HG03064 (cell line): ENCODE results near the gene IRF8.

Experiments used
- ATAC-seq: cut with Tn5 transposase; IDR thresholded peaks from one replicate; pipeline ENCODE4 v1.9.1; 2021; ENCODE audit warnings: low read depth; ENCODE audit not compliant: unreplicated experiment

Gene IRF8

DNA sequence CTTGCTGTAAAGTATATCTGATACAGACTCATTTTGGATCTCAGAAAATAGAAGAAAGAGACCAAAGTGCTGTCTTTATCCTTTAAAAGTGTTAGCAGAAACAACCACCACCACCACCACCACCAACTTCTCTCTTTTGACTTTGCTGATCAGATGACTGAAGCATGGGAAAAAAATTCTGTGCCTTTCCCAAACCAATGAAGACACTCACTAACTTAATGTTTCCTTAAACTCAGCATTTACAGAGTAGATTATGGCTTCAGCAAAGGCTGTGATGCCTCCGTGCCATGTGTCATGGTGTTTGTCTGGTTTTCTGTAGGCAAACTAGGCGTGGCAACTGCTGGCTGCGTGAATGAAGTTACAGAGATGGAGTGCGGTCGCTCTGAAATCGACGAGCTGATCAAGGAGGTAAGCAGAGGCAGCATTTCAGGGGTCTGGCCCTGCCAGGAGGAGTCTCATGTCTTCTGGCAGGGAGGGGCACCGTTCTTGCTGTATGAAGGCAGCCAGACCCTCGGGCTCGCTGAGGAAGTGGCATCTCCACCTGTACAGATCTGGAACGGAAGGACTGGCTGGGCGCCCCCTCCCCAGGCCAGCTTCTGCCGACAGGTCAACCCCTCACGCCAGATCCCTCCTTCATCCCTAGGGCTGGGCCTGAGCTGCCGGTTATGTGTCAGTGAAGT is 12.4 kb downstream of the IRF8 start:
- ATAC-seq: no peak

DNA sequence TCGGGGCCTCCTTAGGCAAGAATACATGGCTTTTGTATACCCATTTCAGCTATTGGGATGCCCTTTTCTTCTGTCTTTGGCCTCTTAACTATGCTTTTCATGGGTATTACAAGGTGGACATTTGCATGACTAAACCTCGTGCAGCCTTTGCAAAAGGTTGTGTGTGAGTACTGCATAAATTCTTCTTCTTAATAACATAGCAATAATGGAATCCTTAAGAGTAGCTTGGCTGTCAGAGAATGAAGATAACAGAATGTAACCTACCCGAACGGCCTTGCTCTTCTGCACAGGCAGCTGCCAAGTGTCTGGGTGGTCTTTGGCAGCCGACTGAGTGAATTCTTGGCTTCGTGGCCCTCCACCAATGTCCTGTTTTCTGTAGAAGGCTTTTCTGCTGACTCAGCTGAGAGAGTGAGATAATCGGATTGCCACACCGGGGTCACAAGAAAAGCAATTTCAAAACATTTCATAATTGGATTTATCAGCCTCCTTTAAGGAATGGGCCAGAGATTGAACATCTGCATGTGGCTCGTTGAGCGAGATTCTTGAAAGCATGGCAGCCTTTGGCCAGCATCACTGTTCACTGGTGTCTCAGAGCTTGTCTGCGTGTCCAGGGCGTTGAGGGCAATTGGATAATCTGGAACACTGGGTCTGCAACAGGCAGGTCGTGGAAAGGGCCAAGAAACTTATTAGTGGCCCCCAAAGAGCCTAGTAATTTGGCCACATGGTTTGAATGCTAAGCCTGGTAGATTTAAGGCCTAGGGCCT is 13.4 kb downstream of the IRF8 start:
- ATAC-seq: no peak

DNA sequence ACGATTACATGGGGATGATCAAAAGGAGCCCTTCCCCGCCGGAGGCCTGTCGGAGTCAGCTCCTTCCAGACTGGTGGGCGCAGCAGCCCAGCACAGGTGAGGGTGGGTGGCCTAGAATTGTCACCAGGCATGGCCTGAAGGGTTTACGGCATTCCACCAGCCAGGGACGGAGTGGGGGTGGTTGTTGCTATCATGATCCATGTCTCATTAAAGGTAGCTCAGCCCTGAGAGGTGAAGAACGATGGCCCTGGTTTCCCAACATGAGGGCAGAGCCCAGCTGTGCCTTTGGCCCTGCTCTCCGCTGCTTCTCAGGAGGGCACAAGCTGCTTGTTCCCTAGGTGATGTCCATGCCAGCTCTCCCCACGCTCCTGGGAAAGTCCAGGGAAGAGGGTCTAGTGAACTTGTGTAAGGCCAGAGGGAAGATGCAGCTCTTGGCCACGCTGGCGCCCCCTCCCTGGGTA is 14.2 kb downstream of the IRF8 start:
- no peak for ATAC-seq

DNA sequence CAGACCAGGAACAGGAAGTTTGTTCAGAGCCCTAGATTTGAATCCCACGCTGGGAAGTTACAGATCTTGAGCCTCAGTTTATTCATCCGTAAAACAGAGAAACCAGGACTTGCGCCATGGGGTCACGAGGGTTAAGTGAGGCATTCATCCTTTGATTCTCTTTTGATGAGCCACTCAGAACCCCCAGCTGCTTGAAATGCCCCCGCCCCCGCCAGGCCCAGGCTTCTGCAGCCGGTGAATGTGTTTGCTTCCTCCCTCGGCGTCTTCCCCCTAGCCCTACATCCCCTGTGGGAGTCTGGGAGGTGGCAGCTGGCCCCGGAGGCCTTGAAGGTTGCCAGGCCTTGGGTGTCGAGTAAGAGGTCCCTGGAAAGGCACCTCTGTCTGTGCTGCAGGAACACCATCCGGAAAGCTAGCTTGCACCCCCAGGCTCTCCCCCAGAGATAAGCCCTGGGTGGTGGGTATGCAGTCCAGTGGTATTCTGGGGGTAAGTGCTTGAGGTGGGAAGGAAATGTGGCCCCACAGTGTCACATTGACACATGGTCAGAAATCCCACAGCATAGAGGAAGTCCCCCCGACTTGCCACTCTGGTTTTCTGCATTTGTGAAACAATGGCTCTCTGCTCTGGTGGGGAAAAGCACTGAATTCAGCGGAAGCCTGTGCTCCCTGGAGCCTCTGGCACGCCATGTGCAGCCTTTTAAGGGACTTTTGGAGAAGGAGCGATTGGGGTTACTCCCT is 14.9 kb downstream of the IRF8 start:
- no peak for ATAC-seq

DNA sequence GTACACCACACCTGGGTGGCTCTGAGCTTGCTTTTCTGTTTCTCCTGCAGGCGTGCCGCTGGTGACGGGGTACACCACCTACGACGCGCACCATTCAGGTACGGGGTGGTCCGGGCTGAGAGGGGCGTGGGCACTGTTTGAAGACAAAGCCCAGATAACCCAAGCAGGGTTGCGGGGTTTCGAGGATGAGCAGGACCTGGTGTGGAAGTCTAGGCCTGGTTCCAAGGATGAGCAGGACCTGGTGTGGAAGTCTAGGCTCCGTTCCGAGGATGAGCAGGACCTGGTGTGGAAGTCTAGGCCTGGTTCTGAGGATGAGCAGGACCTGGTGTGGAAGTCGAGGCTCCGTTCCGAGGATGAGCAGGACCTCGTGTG is 15.4 kb downstream of the IRF8 start:
- ATAC-seq: no peak

DNA sequence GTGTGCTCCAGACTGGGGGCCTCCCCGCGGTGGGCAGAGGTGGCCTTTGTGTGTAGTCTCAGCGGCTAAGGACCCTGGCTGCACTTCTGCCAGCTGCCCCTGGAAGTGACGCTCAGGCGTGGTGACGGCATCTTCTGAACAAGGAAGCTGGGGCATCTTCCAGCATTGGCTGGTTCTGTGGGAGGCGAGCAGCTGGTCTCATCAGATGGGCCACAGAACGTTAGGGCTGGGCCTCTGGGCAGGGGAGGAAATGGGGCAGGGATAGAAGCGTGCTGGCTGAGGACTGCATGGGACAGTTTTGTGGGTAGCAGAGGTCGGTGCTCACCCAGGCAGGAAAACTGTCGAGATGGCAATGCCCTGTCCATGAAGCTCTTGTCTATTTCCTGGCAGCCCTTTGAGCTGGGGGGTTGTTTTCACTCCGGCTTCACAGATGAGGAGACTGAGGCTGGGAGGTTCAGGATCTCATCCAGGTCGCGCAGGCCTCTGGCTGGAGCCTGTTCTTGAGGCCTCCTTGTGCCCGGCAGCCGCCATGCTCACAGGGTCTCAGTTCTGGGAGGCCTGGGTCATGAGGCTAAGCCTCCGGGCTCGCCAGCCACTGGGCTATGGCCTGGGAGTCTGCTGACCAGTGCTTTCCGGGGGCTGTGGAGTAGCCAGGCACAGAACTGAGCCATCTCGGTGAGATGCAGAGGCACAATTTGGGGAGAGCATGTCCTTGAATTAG is 16.3 kb downstream of the IRF8 start:
- no peak for ATAC-seq

DNA sequence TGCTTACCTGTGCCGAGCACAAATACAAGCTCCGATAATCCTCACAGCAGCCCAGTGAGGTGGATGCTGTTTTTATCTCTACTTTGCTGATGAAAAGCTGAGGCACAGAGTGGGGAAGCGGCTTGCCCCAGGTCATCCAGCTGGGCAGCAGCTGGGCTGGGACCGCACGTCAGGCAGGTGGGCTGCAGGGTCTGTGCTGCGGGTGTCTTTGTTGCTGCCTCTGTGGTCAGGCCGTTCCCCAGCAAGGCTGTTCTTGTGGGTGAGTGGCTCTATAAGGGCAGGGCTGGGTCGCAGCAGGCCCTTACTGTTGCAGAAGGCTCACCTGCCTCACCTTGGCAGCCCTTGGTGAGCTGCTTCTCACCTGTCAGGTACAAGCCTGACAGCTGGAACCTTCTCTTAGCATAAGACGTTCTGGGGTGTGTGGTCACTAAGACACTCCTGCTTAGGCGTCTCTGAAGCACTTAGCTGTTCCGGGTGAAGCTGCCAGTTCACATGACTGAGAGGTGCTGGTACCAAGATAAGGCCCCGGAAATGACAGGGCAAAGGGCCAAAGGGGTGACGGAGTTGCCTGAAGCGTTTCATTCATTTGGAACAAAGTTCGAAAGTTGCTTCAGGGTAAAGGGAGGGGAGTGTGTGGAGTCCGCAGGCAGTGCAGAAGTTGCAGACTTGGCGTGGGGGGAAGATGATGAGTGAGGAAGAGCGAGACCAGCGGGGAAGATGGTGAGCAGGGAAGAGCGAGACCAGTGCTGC is 17.4 kb downstream of the IRF8 start:
- ATAC-seq: no peak

DNA sequence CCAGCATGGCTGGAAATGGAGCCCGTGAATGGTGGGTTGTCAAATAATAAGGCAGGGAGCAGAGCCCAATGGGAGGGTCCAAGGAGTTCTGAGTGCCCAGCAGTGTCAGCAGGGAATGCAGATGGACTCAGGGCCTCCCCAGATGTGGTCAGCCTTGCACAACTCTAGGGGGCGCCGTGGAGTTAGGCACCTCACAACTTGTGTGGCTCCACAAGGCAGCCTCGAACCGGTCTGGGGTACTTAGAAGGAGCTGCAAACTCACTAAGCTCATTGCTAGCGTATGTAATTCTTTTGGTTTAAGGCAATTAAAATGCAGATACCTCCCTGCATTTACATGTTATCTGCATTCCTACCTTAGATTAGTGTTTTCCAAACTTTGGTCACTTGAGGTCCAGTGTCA is 18.1 kb downstream of the IRF8 start:
- ATAC-seq: no peak

DNA sequence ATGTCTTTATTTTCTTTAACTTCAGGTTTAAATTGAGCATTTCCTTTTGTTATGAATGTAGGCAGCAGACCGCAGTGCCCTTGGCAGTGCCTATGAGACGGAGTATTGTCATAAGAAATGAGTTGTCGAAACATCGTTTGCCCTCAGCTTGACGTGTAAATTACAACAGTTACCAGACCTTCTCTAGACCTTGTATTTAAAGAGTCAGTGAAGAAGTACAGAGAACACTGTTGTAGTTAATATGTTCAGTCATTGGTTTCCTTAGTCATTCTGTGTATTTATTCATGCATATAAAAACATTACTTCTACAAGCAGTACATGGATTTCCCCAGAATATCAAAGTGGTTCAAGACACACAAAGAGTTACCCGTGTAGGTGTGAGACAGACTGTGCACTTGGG is 19.0 kb downstream of the IRF8 start:
- ATAC-seq: no peak

DNA sequence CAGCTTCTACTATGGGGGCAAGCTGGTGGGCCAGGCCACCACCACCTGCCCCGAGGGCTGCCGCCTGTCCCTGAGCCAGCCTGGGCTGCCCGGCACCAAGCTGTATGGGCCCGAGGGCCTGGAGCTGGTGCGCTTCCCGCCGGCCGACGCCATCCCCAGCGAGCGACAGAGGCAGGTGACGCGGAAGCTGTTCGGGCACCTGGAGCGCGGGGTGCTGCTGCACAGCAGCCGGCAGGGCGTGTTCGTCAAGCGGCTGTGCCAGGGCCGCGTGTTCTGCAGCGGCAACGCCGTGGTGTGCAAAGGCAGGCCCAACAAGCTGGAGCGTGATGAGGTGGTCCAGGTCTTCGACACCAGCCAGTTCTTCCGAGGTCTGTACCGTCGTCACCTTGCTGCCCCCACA is 19.5 kb downstream of the IRF8 start:
- ATAC-seq: no peak

DNA sequence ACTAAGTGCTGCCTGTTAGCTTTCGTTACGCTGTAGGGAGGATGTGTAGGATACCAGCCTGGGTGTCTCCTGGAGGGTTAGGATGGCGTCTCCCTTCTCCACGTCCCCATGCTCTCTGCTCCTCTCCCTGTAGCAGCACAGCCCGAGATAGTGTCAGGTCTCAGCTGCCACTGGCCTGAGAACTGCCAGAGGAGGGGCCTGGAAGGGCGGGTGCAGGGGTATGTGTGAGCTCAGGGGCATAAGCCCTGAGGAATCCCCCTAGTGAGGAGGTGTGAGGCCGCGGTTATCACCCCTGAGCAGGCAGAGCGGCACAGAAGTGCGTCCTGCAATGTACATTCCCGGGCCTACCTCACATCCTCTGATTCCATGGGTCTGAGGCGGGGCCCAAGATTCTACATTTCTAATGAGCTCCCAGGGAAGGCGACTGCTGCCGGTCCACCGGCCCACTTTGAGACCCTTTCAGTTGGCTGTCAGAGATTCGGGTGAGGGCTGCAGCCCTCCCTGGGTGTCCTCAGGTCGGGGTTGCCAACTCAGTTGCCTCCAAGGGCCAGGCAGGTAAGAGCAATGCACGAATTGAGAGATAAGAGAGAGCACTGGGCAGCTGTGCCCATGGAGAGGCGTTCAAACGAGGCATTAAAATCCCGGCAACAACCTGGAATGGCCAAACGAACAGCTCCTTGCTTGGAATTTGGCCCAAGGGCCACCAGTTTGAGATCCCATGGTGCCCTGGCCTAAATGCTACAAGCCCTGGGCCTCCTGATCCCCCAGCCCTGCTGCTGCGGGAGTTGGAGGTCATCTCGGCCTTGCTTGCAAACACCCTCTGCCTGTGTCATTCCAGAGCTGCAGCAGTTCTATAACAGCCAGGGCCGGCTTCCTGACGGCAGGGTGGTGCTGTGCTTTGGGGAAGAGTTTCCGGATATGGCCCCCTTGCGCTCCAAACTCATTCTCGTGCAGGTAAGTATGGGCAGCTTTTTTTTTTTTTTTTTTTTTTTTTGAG is 20.6 kb downstream of the IRF8 start:
- ATAC-seq: no peak

DNA sequence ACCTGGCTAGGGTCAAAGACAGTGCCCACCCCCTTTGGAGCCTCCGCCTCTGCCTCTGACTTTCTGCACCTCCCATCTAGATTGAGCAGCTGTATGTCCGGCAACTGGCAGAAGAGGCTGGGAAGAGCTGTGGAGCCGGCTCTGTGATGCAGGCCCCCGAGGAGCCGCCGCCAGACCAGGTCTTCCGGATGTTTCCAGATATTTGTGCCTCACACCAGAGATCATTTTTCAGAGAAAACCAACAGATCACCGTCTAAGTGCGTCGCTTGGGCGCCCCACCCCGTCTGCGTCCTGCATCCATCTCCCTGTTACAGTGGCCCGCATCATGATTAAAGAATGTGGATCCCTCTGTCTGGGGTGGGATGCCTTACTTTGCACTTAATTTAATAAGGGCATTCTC is 22.1 kb downstream of the IRF8 start:
- no peak for ATAC-seq

DNA sequence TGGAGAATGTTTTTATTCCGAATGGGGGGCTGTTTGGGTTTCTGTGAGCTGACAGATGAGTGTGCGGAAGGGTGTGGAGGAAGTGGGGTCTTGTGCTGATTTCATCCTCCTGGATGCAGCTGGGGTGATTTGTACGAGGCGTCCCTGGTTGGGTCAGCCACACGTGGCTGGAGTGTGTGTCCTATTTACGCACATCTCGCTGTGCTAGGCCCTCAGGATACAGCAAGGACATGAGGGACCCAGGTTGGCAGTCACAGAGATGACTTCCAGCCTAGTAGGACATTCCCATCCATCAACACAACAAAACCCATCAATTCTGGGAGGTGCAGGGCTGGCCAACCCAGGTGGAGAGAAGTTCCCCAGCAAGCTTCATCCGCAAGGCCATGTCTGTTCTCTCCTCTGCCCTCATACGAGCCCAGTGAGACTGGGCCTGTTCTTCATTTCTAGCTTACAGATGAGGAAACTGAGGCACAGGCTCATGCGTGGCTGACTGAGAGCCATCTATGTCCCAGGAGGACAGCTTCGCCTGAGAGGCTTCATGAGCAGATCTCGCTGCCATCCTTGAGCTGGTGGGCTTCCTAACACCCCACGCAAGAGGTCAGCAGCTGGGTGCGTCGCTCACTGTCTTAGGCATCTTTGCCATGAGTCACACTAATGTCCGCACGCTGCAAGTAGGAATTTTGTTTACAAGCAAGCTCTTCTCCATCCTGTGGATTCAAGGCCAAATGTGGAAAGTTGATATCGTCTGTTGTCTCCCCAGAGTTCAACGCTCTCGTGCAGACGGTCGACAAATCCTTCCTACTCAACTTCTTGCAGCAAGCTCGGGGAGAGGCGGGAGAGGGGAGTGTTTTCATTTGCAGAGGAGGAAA is 24.4 kb downstream of the IRF8 start:
- no peak for ATAC-seq

DNA sequence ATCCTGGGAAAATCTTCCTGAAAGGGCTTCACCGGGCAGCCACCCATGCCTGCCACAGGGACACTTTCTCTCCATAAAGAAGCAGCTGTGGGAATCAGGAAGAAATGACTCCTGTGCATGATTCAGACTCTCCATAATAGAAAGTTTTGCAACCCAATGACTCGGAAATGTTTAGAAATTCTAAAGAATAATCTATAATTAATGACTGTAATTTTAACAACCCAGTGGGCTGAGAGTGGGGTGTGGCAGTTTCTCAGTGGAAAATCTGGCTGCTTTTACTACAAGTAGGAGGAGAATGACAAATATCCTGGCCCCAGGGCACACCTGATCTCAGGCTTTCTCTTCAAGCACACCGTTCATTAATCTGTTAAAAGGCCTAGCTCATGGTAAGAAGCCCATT is 25.7 kb downstream of the IRF8 start:
- no peak for ATAC-seq

DNA sequence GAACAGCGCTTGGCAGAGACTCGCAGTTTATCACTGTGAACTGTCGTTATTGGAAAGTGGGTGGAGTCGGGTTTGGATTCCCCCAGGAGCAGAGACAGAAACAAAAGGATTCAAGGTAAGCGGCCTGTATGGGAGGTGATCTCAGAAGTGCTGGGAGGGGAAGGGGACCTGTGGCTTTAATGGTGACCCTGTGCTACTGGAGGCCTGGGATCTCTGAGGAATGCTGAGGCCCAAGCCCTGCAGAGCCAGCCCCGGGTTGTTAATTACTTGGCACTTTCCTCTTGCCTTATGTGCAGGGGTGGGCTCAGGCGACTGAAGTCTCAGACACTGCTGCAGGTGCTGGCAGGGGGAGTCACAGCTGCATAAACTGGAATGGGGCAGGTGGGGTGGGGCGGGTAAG is 27.4 kb downstream of the IRF8 start:
- ATAC-seq: no peak

DNA sequence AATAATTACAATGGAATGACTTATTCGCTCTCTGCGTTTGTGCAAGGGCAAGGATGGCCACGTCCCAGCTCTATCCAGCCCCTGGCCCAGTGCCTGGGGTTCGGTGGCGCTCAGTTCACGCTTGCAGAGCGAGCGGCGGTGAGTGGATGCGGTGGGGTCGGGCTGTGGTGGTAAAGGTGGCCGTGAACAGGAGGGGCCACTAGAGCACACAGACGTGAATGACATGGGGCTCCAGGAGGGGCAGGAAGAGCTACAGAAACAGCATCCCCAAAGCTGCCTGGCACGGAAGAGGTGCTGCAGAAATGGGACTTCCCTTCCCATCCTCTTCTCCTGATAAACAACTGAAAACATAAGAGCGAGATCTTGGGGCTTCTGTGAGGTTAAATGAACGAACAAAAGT is 28.4 kb downstream of the IRF8 start:
- no peak for ATAC-seq

DNA sequence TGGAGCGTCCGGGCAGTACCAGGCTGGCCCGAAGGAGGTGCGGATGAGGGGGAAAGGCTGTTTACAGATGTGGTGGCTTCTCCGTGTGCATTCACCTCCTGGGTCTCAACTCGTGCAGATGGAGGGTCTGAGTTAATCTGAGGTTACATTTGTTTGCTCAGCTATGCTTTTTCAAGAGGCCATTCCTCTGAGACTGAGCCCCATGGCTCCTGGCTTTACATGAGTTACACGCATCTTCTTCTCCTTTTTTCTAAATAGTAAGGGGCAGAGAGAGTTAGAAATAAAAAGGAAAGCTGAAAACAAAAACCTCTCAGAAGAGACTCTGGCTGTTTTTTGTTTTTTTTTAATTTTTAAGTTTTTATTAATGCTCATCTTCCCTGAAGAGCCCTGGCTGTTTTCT is 29.0 kb downstream of the IRF8 start:
- no peak for ATAC-seq

DNA sequence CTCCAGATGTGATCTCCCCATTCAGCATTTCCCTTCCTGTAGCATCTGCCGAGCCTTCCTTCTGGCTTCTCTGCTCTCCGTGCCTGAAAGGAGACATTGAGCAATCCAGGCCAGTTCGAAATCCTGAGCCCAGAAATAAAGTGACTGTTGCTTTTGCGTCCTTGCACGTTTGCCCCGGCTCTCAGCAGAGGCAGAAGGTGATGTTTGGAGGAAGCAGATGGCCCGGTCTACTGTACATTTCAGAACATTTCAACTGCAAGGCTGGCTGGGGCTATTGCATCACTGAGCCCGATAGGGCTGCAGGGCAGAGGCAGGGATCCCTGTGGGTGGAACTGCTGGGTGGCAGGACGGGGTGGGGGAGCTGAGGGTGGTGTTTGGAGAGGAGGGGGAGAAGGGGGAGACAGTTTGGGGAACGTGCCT is 29.4 kb downstream of the IRF8 start:
- ATAC-seq: no peak
